HFF-Myc (cell line): ENCODE measurements around the gene BICD2.

ENCODE experiments used
- DNase-seq: peaks from one replicate; pipeline ENCODE4 v3.0.0-alpha.2; 2011; ENCODE audit warnings: low read depth; ENCODE audit errors: extremely low read depth
- H3K4me3 ChIP-seq: replicated peaks from 2 replicates; pipeline ENCODE4 v1.5.1; 2011; ENCODE audit warnings: low read depth, mild to moderate bottlenecking, control low read depth, low read length
- CTCF ChIP-seq: IDR thresholded peaks from 2 replicates; pipeline ENCODE4 v1.5.1; 2012; ENCODE audit warnings: mild to moderate bottlenecking, low read depth, low read length, control low read depth; ENCODE audit errors: missing control alignments

Gene BICD2

GRCh38 chr9:92740009-92740408 lies 24.6 kb downstream of the BICD2 start:
- no peak for DNase-seq

GRCh38 chr9:92739346-92739970 lies 25.2 kb downstream of the BICD2 start:
- no peak for TF ChIP-seq CTCF
- DNase-seq = no peak
- H3K4me3 ChIP-seq = no peak overlapping the region

More at GRCh38 chr9:92740009-92740408, 24.6 kb downstream of the BICD2 start:
- TF ChIP-seq CTCF = no peak
- H3K4me3 ChIP-seq = no peak overlapping the region

GRCh38 chr9:92738661-92739081 lies 26.0 kb downstream of the BICD2 start:
- no peak for TF ChIP-seq CTCF
- no peak for DNase-seq
- H3K4me3 ChIP-seq = no peak overlapping the region

GRCh38 chr9:92737611-92738299 lies 26.9 kb downstream of the BICD2 start:
- H3K4me3 ChIP-seq = no peak overlapping the region
- TF ChIP-seq CTCF = no peak
- no peak for DNase-seq

GRCh38 chr9:92737216-92737606 lies 27.4 kb downstream of the BICD2 start:
- DNase-seq = no peak
- TF ChIP-seq CTCF = no peak
- no peak overlapping the region for H3K4me3 ChIP-seq

- H3K4me3 ChIP-seq = no peak overlapping the region
- DNase-seq = no peak
- TF ChIP-seq CTCF = no peak
Measured at GRCh38 chr9:92736563-92737215, 27.9 kb downstream of the BICD2 start.
